Liver (tissue), 9 donors: ENCODE data around the gene SYTL3. TPM values are rescaled to one million over a fixed set of nuclear protein-coding genes. Genes with fewer than 3 reads are reported as not detected.

ENCODE experiments used
- DNase-seq: peaks from one replicate; pipeline ENCODE4 v3.0.0-alpha.2; 2017; ENCODE audit warnings: low spot score
- H3K27ac ChIP-seq, 2 donors: one replicate each; pipeline ENCODE4 v1.7.0; 2013; ENCODE audit warnings: inconsistent platforms in 2 of 2, low read length in 2 of 2, control low read depth in 1 of 2, low read depth in 1 of 2, mild to moderate bottlenecking in 1 of 2
- H3K27me3 ChIP-seq, 4 donors: one replicate each; pipeline versions ENCODE4 v1.6.1 to v1.7.0; 2013; ENCODE audit warnings: low read length in 3 of 4, inconsistent platforms in 1 of 4, mild to moderate bottlenecking in 1 of 4, moderate library complexity in 1 of 4; ENCODE audit not compliant: control insufficient read depth in 4 of 4, insufficient read depth in 4 of 4
- H3K36me3 ChIP-seq, 4 donors: one replicate each; pipeline versions ENCODE4 v1.6.1 to v1.7.0; 2013; ENCODE audit warnings: low read length in 3 of 4, mild to moderate bottlenecking in 3 of 4, low read depth in 1 of 4, moderate library complexity in 1 of 4; ENCODE audit not compliant: control insufficient read depth in 4 of 4, insufficient read depth in 3 of 4
- H3K4me1 ChIP-seq, 4 donors: one replicate each; pipeline versions ENCODE4 v1.6.1 to v1.7.0; 2013; ENCODE audit warnings: low read length in 3 of 4, mild to moderate bottlenecking in 3 of 4, moderate library complexity in 1 of 4; ENCODE audit not compliant: control insufficient read depth in 4 of 4, insufficient read depth in 4 of 4
- H3K4me3 ChIP-seq, 3 donors: one replicate each; pipeline versions ENCODE4 v1.6.1 to v1.7.0; 2013; ENCODE audit warnings: low read length in 3 of 3, control low read depth in 1 of 3, low read depth in 1 of 3, mild to moderate bottlenecking in 1 of 3
- H3K9ac ChIP-seq, 2 donors: one replicate each; pipeline ENCODE4 v1.7.0; 2013; ENCODE audit warnings: low read length in 2 of 2, mild to moderate bottlenecking in 2 of 2, moderate library complexity in 2 of 2, control low read depth in 1 of 2, low read depth in 1 of 2
- H3K9me3 ChIP-seq, 4 donors: one replicate each; pipeline versions ENCODE4 v1.6.1 to v1.7.0; 2013; ENCODE audit warnings: low read length in 3 of 4; ENCODE audit not compliant: control insufficient read depth in 4 of 4
- EGR1 ChIP-seq, 2 donors: IDR thresholded peaks; 2 replicates each; pipeline ENCODE4 v1.6.1; 2016 to 2018; ENCODE audit warnings: antibody characterized with exemption in 2 of 2, low read depth in 2 of 2
- FOXA1 ChIP-seq: IDR thresholded peaks from 2 replicates; pipeline ENCODE4 v1.6.1; 2016; ENCODE audit warnings: antibody characterized with exemption
- FOXA2 ChIP-seq: IDR thresholded peaks from 2 replicates; pipeline ENCODE4 v1.6.1; 2016; ENCODE audit warnings: antibody characterized with exemption
- GABPA ChIP-seq, 2 donors: IDR thresholded peaks in 1 of 2; conservative IDR thresholded peaks in 1 of 2; 2 replicates each; pipeline ENCODE4 v1.6.1; 2016; ENCODE audit warnings: antibody characterized with exemption in 2 of 2, mild to moderate bottlenecking in 1 of 2, moderate library complexity in 1 of 2
- HNF4A ChIP-seq, 2 donors: conservative IDR thresholded peaks; 2 replicates each; pipeline ENCODE4 v1.6.1; 2016; ENCODE audit warnings: antibody characterized with exemption in 2 of 2, mild to moderate bottlenecking in 2 of 2
- HNF4G ChIP-seq: IDR thresholded peaks from 2 replicates; pipeline ENCODE4 v1.6.1; 2016; ENCODE audit warnings: antibody characterized with exemption
- JUND ChIP-seq, 2 donors: IDR thresholded peaks; 2 replicates each; pipeline ENCODE4 v1.6.1; 2016; ENCODE audit warnings: antibody characterized with exemption in 2 of 2
- NR2F2 ChIP-seq: IDR thresholded peaks from 2 replicates; pipeline ENCODE4 v1.6.1; 2016; ENCODE audit warnings: antibody characterized with exemption
- RAD21 ChIP-seq, 2 donors: IDR thresholded peaks; 2 replicates each; pipeline ENCODE4 v1.6.1; 2016; ENCODE audit warnings: antibody characterized with exemption in 2 of 2, mild to moderate bottlenecking in 2 of 2
- RXRA ChIP-seq, 2 donors: IDR thresholded peaks; 2 replicates each; pipeline ENCODE4 v1.6.1; 2017 to 2018; ENCODE audit warnings: antibody characterized with exemption in 2 of 2, mild to moderate bottlenecking in 1 of 2
- SP1 ChIP-seq: IDR thresholded peaks from 2 replicates; pipeline ENCODE4 v1.6.1; 2018; ENCODE audit warnings: antibody characterized with exemption, mild to moderate bottlenecking
- TAF1 ChIP-seq: conservative IDR thresholded peaks from 2 replicates; pipeline ENCODE4 v1.6.1; 2016; ENCODE audit warnings: antibody characterized with exemption, mild to moderate bottlenecking
- YY1 ChIP-seq: IDR thresholded peaks from 2 replicates; pipeline ENCODE4 v1.6.1; 2016; ENCODE audit warnings: antibody characterized with exemption, mild to moderate bottlenecking
- WGBS: extraction: QIAGEN DNeasy Blood & Tissue Kit; methylation state at CpG from one replicate; pipeline ENCODE4 v1.1.7; 2013; 5-methylcytosine and 5-hydroxymethylcytosine counted together
- polyA plus RNA-seq, 2 donors: library from polyadenylated mRNA; stranded (reverse) in 1 of 2; unstranded in 1 of 2; fragments of 200-250 nt in 1 of 2; fragments of >200 nt in 1 of 2; fragmentation: Nextera tagmentation in 1 of 2; extraction: Ambion mirVana in 1 of 2; gene quantifications; one replicate each; pipeline versions ENCODE4 v1.2.1 to v1.2.3, GENCODE V29; 2013 to 2015
- total RNA-seq, 2 donors: library from RNA; depleted of rRNA; stranded (reverse); fragments of >200 nt; gene quantifications; one replicate each; pipeline ENCODE4 v1.2.3, GENCODE V29; 2014
- TF ChIP-seq, protein P1 (sequence below): fragments of 150-350 bp; IDR thresholded peaks from 2 replicates; pipeline ENCODE4 v1.5.1; 2017; ENCODE audit warnings: improper control_type of control experiment, low read depth, low read length; ENCODE audit not compliant: missing input control
- TF ChIP-seq, protein P2 (sequence below): IDR thresholded peaks from 2 replicates; pipeline ENCODE4 v1.6.1; 2016; ENCODE audit warnings: antibody characterized with exemption
- TF ChIP-seq, protein P3 (sequence below): IDR thresholded peaks from 2 replicates; pipeline ENCODE4 v1.6.1; 2016; ENCODE audit warnings: antibody characterized with exemption
- TF ChIP-seq, protein P4 (sequence below): IDR thresholded peaks from 2 replicates; pipeline ENCODE4 v1.6.1; 2016; ENCODE audit warnings: antibody characterized with exemption, mild to moderate bottlenecking
- TF ChIP-seq, protein P5 (sequence below): IDR thresholded peaks from 2 replicates; pipeline ENCODE4 v1.6.1; 2016; ENCODE audit warnings: antibody characterized with exemption
- donor health status: healthy.
- donor health status: healthy.
- donor health status: healthy.
- donor health status: healthy.
- donor health status: healthy.

Gene SYTL3
- total and polyA plus RNA-seq, 4 donors: 0.28 to 1.7 (median 0.51) TPM

DNA sequence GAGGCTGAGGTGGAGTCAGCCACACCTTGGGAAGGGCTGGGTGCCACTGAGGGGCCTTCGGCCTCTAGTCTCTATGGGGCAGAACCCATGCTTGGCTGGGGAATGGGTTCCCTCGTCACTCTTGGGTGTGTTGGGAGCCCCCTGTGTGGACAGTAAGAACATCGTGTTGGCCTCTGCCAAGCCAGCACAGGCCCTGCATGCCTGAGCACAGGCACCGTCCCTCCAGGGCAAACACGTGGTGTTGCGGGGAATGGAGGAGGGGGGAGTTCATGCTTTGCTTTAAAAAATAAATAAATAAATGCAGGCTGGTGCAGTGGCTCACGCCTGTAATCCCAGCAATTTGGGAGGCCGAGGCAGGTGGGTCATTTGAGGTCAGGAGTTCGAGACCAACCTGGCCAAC lies 106.3 kb downstream of the SYTL3 start:
- H3K27me3 ChIP-seq: no peaks in the 10 kb centered on the region
- H3K4me3 ChIP-seq: no peak overlapping the region
- 94% methylated on average over 9 of the region's 9 CpGs for WGBS
- no peaks in the 10 kb centered on the region for H3K36me3 ChIP-seq
- H3K9ac ChIP-seq: no peak overlapping the region
- no peak overlapping the region for H3K27ac ChIP-seq
- DNase-seq: no peak
- H3K9me3 ChIP-seq: no peaks in the 10 kb centered on the region
- TF ChIP-seq HNF4G: no peak
- no peak for TF ChIP-seq SP1
- no peak for TF ChIP-seq FOXA1
- TF ChIP-seq HNF4A (conservative IDR thresholded peaks at IDR 0.05): no peak
- TF ChIP-seq, protein P1, sequence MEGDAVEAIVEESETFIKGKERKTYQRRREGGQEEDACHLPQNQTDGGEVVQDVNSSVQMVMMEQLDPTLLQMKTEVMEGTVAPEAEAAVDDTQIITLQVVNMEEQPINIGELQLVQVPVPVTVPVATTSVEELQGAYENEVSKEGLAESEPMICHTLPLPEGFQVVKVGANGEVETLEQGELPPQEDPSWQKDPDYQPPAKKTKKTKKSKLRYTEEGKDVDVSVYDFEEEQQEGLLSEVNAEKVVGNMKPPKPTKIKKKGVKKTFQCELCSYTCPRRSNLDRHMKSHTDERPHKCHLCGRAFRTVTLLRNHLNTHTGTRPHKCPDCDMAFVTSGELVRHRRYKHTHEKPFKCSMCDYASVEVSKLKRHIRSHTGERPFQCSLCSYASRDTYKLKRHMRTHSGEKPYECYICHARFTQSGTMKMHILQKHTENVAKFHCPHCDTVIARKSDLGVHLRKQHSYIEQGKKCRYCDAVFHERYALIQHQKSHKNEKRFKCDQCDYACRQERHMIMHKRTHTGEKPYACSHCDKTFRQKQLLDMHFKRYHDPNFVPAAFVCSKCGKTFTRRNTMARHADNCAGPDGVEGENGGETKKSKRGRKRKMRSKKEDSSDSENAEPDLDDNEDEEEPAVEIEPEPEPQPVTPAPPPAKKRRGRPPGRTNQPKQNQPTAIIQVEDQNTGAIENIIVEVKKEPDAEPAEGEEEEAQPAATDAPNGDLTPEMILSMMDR: no peak
- TF ChIP-seq NR2F2: no peak
- TF ChIP-seq JUND (IDR thresholded peaks at IDR 0.05): no peak
- TF ChIP-seq, protein P2, sequence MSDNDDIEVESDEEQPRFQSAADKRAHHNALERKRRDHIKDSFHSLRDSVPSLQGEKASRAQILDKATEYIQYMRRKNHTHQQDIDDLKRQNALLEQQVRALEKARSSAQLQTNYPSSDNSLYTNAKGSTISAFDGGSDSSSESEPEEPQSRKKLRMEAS: no peak
- TF ChIP-seq, protein P3, sequence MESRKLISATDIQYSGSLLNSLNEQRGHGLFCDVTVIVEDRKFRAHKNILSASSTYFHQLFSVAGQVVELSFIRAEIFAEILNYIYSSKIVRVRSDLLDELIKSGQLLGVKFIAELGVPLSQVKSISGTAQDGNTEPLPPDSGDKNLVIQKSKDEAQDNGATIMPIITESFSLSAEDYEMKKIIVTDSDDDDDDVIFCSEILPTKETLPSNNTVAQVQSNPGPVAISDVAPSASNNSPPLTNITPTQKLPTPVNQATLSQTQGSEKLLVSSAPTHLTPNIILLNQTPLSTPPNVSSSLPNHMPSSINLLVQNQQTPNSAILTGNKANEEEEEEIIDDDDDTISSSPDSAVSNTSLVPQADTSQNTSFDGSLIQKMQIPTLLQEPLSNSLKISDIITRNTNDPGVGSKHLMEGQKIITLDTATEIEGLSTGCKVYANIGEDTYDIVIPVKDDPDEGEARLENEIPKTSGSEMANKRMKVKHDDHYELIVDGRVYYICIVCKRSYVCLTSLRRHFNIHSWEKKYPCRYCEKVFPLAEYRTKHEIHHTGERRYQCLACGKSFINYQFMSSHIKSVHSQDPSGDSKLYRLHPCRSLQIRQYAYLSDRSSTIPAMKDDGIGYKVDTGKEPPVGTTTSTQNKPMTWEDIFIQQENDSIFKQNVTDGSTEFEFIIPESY: no peak
- TF ChIP-seq YY1: no peak
- no peak for TF ChIP-seq RXRA (IDR thresholded peaks at IDR 0.05)
- no peak for TF ChIP-seq GABPA (IDR thresholded peaks at IDR 0.05 in 1 of 2, conservative IDR thresholded peaks at IDR 0.05 in 1 of 2)
- TF ChIP-seq RAD21 (IDR thresholded peaks at IDR 0.05): no peak
- TF ChIP-seq FOXA2: no peak
- peaks cover 0 to 4% (median 0%) of the 10 kb centered on the region in 4 donors for H3K4me1 ChIP-seq

DNA sequence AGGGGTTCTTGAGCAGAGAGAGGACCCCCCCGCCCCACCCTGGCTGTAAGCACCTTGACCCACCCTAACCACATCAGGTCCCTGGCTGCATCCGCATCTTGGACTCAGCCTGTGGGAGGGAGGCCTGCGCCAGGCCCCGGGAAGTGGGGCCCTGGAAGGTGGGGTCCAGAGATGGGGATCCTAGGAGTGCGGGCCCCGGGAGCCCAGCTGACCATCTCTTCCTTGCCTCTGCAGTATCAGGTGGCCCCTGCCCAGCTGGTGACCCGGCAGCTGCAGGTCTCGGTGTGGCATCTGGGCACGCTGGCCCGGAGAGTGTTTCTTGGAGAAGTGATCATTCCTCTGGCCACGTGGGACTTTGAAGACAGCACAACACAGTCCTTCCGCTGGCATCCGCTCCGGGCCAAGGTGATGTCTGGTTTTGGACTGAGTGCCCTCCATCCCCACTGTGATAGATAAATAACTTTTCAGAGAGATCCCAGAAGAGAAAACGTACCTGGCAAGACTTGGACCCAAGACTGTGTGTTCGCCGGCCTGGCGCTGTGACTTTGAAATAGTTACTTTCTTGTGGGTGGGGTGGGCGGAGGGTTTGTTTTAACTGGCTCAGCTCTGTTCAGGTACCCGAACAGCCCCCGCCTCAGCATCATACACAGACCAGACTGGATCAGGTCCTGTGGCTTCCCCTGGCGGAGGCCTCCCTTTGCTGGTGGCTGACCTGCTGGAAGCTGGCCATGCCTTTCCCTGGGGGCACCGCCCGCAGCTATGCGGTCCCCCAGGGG lies 107.3 kb downstream of the SYTL3 start:
- TF ChIP-seq GABPA (IDR thresholded peaks at IDR 0.05 in 1 of 2, conservative IDR thresholded peaks at IDR 0.05 in 1 of 2) (no peak), HNF4G (no peak), FOXA1 (no peak), EGR1 (IDR thresholded peaks at IDR 0.05; ENCODE audit: low read depth in 2 of 2) (no peak), FOXA2 (no peak), SP1 (no peak), TAF1 (no peak)
- TF ChIP-seq, protein P4, sequence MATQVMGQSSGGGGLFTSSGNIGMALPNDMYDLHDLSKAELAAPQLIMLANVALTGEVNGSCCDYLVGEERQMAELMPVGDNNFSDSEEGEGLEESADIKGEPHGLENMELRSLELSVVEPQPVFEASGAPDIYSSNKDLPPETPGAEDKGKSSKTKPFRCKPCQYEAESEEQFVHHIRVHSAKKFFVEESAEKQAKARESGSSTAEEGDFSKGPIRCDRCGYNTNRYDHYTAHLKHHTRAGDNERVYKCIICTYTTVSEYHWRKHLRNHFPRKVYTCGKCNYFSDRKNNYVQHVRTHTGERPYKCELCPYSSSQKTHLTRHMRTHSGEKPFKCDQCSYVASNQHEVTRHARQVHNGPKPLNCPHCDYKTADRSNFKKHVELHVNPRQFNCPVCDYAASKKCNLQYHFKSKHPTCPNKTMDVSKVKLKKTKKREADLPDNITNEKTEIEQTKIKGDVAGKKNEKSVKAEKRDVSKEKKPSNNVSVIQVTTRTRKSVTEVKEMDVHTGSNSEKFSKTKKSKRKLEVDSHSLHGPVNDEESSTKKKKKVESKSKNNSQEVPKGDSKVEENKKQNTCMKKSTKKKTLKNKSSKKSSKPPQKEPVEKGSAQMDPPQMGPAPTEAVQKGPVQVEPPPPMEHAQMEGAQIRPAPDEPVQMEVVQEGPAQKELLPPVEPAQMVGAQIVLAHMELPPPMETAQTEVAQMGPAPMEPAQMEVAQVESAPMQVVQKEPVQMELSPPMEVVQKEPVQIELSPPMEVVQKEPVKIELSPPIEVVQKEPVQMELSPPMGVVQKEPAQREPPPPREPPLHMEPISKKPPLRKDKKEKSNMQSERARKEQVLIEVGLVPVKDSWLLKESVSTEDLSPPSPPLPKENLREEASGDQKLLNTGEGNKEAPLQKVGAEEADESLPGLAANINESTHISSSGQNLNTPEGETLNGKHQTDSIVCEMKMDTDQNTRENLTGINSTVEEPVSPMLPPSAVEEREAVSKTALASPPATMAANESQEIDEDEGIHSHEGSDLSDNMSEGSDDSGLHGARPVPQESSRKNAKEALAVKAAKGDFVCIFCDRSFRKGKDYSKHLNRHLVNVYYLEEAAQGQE: no peak
- TF ChIP-seq, protein P1: no peak
- TF ChIP-seq, protein P5, sequence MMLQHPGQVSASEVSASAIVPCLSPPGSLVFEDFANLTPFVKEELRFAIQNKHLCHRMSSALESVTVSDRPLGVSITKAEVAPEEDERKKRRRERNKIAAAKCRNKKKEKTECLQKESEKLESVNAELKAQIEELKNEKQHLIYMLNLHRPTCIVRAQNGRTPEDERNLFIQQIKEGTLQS: no peak
- TF ChIP-seq, protein P2: no peak
- WGBS: 88% methylated on average over 25 of the region's 25 CpGs
- DNase-seq: no peak
- Histone ChIP-seq H3K27ac (no peak overlapping the region), H3K27me3 (no peaks in the 10 kb centered on the region), H3K9me3 (no peaks in the 10 kb centered on the region), H3K4me3 (no peak overlapping the region), H3K9ac (no peak overlapping the region), H3K4me1 (peaks cover 0 to 4% (median 0%) of the 10 kb centered on the region in 4 donors), H3K36me3 (no peaks in the 10 kb centered on the region)
